ENCODE results near the gene HSD17B14.
"Not testable (repeated sequence)": the region's sequence is repeated elsewhere in the genome, so short reads cannot be mapped to it uniquely, and the experiment has no call there.

Gene HSD17B14

GRCh38 chr19:48777720-48778119 is 58.6 kb downstream of the HSD17B14 start:
- DNase-seq = no peak
- in situ Hi-C loops (cut with HindIII; ENCODE audit: low pct_ligation_motif_present, low pct_unique_long_range_greater_than_20kb, low sequenced_read_pairs) = no loop called here

GRCh38 chr19:48777139-48777538 is 59.2 kb downstream of the HSD17B14 start:
- in situ Hi-C loops (cut with HindIII; ENCODE audit: low pct_ligation_motif_present, low pct_unique_long_range_greater_than_20kb, low sequenced_read_pairs) = no loop called here
- no peak for DNase-seq

- in situ Hi-C loops (cut with HindIII; ENCODE audit: low pct_ligation_motif_present, low pct_unique_long_range_greater_than_20kb, low sequenced_read_pairs) = no loop called here
- no peak for DNase-seq
Observed at GRCh38 chr19:48772503-48772953, 63.8 kb downstream of the HSD17B14 start.

GRCh38 chr19:48770734-48771472 is 65.4 kb downstream of the HSD17B14 start:
- DNase-seq = no peak
- in situ Hi-C loops (cut with HindIII; ENCODE audit: low pct_ligation_motif_present, low pct_unique_long_range_greater_than_20kb, low sequenced_read_pairs) = no loop called here

GRCh38 chr19:48770266-48770665 is 66.0 kb downstream of the HSD17B14 start:
- in situ Hi-C loops (cut with HindIII; ENCODE audit: low pct_ligation_motif_present, low pct_unique_long_range_greater_than_20kb, low sequenced_read_pairs) = no loop called here
- DNase-seq = no peak

- in situ Hi-C loops (cut with HindIII; ENCODE audit: low pct_ligation_motif_present, low pct_unique_long_range_greater_than_20kb, low sequenced_read_pairs) = no loop called here
- no peak for DNase-seq
Observed at GRCh38 chr19:48768994-48769713, 67.1 kb downstream of the HSD17B14 start.

- in situ Hi-C loops (cut with HindIII; ENCODE audit: low pct_ligation_motif_present, low pct_unique_long_range_greater_than_20kb, low sequenced_read_pairs); DNase-seq: not testable (repeated sequence)
Observed at GRCh38 chr19:48768171-48768753, 68.0 kb downstream of the HSD17B14 start.

GRCh38 chr19:48765816-48766215 is 70.5 kb downstream of the HSD17B14 start:
- in situ Hi-C loops (cut with HindIII; ENCODE audit: low pct_ligation_motif_present, low pct_unique_long_range_greater_than_20kb, low sequenced_read_pairs); DNase-seq: not testable (repeated sequence)

All from ACHN (cell line).